GM12874 (cell line): ENCODE data around the gene CNGA3.

Experiments
- CTCF ChIP-seq: IDR thresholded peaks from 2 replicates; pipeline ENCODE4 v1.5.1; 2011; ENCODE audit warnings: low read depth, mild to moderate bottlenecking, control low read depth, low read length, moderate library complexity; ENCODE audit not compliant: insufficient read depth

The CNGA3 gene

GRCh38 chr2:98308068-98308467 is 38.2 kb upstream of the CNGA3 start:
- TF ChIP-seq CTCF, result no peak

GRCh38 chr2:98308532-98308931 is 37.7 kb upstream of the CNGA3 start:
- TF ChIP-seq CTCF, result no peak

GRCh38 chr2:98309580-98309979 is 36.7 kb upstream of the CNGA3 start:
- TF ChIP-seq CTCF, result no peak

GRCh38 chr2:98310010-98310409 is 36.2 kb upstream of the CNGA3 start:
- TF ChIP-seq CTCF, result no peak

GRCh38 chr2:98311090-98311489 is 35.2 kb upstream of the CNGA3 start:
- no peak for TF ChIP-seq CTCF

GRCh38 chr2:98311771-98312545 is 34.3 kb upstream of the CNGA3 start:
- TF ChIP-seq CTCF, result no peak

- TF ChIP-seq CTCF, result no peak
Observed at GRCh38 chr2:98313492-98314250, 32.6 kb upstream of the CNGA3 start.
